Endothelial cell (in vitro differentiated cells): ENCODE data around the gene RASSF7. TPM values are rescaled to one million over a fixed set of nuclear protein-coding genes. Genes with fewer than 3 reads are reported as not detected.
A peak's percentile ranks its signal among the peaks of the same experiment; 100 is the strongest.

Experiments
- DNase-seq: peaks from one replicate; pipeline ENCODE4 v3.0.0; 2021; ENCODE audit warnings: low spot score
- H3K27ac Mint-ChIP-seq: one replicate; pipeline ENCODE4 v1.8.0; 2021; ENCODE audit warnings: mixed read lengths, inconsistent platforms; ENCODE audit not compliant: unreplicated experiment
- H3K27me3 Mint-ChIP-seq: one replicate; pipeline ENCODE4 v1.8.0; 2021; ENCODE audit warnings: mild to moderate bottlenecking, moderate library complexity, mixed read lengths, inconsistent platforms; ENCODE audit not compliant: unreplicated experiment
- H3K36me3 Mint-ChIP-seq: one replicate; pipeline ENCODE4 v1.8.0; 2021; ENCODE audit warnings: mild to moderate bottlenecking, low read depth, mixed read lengths, inconsistent platforms; ENCODE audit not compliant: unreplicated experiment
- H3K4me1 Mint-ChIP-seq: one replicate; pipeline ENCODE4 v1.8.0; 2021; ENCODE audit warnings: mild to moderate bottlenecking, mixed read lengths, inconsistent platforms; ENCODE audit not compliant: unreplicated experiment
- H3K4me3 Mint-ChIP-seq: one replicate; pipeline ENCODE4 v1.8.0; 2021; ENCODE audit warnings: mild to moderate bottlenecking, mixed read lengths, inconsistent platforms; ENCODE audit not compliant: unreplicated experiment
- H3K9me3 Mint-ChIP-seq: one replicate; pipeline ENCODE4 v1.8.0; 2021; ENCODE audit warnings: mixed read lengths, inconsistent platforms; ENCODE audit not compliant: unreplicated experiment
- CTCF ChIP-seq: fragments of 200-600 bp; sonication (generic); IDR thresholded peaks from one replicate; pipeline ENCODE4 v1.5.0; 2021; ENCODE audit warnings: antibody characterized with exemption; ENCODE audit not compliant: unreplicated experiment
- total RNA-seq: library from RNA; stranded (reverse); fragmentation: NEBNext Ultra II Directional; extraction: Animal tissue kit (Norgen Biotek cat#: 25700); gene quantifications from one replicate; pipeline ENCODE4 v1.2.1, GENCODE V29; 2021; ENCODE audit not compliant: unreplicated experiment

Gene RASSF7
- total RNA-seq, 1 donor from 2014 or later: 8.9 TPM

- Mint-ChIP-seq H3K27ac (no peak overlapping the region), H3K9me3 (no peaks in the 10 kb centered on the region), H3K4me3 (no peak overlapping the region), H3K4me1 (no peaks in the 10 kb centered on the region), H3K27me3 (peaks cover 6% of the 10 kb centered on the region), H3K36me3 (peaks cover 5% of the 10 kb centered on the region)
- TF ChIP-seq CTCF: no peak
- DNase-seq: no peak
Measured at GRCh38 chr11:526192-526591, 34.6 kb upstream of the RASSF7 start.

GRCh38 chr11:528166-528814, 32.5 kb upstream of the RASSF7 start:
- no peak for TF ChIP-seq CTCF
- peaks cover 9% of the 10 kb centered on the region for H3K27me3 Mint-ChIP-seq
- H3K4me1 Mint-ChIP-seq: no peaks in the 10 kb centered on the region
- no peak overlapping the region for H3K4me3 Mint-ChIP-seq
- H3K36me3 Mint-ChIP-seq: peaks cover 10% of the 10 kb centered on the region
- no peak overlapping the region for H3K27ac Mint-ChIP-seq
- no peak for DNase-seq
- H3K9me3 Mint-ChIP-seq: no peaks in the 10 kb centered on the region

- Mint-ChIP-seq H3K27ac (no peak overlapping the region), H3K9me3 (no peaks in the 10 kb centered on the region), H3K27me3 (peaks cover 11% of the 10 kb centered on the region), H3K4me3 (no peak overlapping the region), H3K4me1 (peaks cover 4% of the 10 kb centered on the region), H3K36me3 (peaks cover 8% of the 10 kb centered on the region)
- no peak for DNase-seq
- no peak for TF ChIP-seq CTCF
Measured at GRCh38 chr11:528815-529727, 31.7 kb upstream of the RASSF7 start.

- no peak for DNase-seq
- peak overlapping the region; percentile 51 for H3K4me3 Mint-ChIP-seq
- no peaks in the 10 kb centered on the region for H3K9me3 Mint-ChIP-seq
- no peak overlapping the region for H3K27ac Mint-ChIP-seq
- H3K27me3 Mint-ChIP-seq: peaks cover 9% of the 10 kb centered on the region
- H3K4me1 Mint-ChIP-seq: peaks cover 4% of the 10 kb centered on the region
- no peak for TF ChIP-seq CTCF
- peaks cover 6% of the 10 kb centered on the region for H3K36me3 Mint-ChIP-seq
Measured at GRCh38 chr11:529728-530411, 30.9 kb upstream of the RASSF7 start.
